ENCODE data around the gene AP2A2. TPM values are rescaled to one million over a fixed set of nuclear protein-coding genes. Genes with fewer than 3 reads are reported as not detected.

Gene AP2A2
- total RNA-seq, 1 experiment from 2014 or later, result 55.5 TPM

DNA sequence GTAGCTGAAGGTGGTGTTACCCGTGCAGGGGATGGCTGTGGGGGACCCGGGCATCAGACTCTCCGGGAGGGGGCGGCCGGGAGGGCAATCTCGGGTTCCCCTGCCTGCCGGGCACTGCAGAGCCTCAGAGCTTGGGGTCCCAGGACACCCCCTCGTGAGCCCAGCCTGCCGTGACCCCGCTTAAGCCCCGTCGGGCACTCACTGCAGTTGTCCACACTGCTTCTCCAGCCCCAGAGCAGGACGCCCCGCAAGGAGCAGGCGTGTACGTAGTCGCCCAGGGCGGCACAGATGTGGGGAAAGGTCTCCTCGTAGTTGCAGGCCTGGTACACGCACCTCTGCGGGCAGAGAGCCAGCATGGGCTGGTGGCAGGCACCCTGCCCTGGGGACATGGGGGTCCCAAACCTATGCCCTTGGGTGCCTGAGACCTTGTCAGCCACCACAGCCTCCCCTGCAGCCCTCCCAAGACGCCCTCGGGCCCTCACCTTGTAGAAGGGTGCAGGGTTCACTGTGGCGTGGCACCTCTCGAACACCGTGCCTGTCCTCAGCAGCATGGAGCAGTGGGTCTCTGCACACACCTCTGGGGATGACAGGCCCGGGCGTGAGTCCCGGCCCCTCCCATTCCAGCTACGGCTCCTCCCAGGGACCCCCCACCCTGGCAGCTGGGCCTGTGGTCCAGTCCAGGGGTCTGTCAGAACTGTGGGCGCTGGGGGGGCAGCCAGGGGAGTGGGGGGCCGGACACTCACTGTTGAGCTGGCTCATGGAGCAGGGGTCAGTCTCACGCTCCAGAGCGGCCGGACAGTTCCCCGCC lies 102.0 kb downstream of the AP2A2 start:
- H3K36me3 ChIP-seq (ENCODE audit: control insufficient read depth in 1 of 2, insufficient read depth in 2 of 2, low read length in 2 of 2), result no peaks in the 10 kb centered on the region
- ChIA-PET POLR2A (no interaction called here), RAD21 (ENCODE audit: low non-redundant PET in 1 of 2, low total read pairs in 2 of 2, uncharacterized antibody in 2 of 2, unreplicated experiment in 2 of 2) (no interaction called here), CTCF (no interaction called here)
- H3K4me1 ChIP-seq (ENCODE audit: control insufficient read depth in 1 of 2, insufficient read depth in 2 of 2, low read length in 2 of 2), result no peaks in the 10 kb centered on the region
- H3K79me2 ChIP-seq (ENCODE audit: insufficient read depth, low read length), result no peaks in the 10 kb centered on the region
- no peak for TF ChIP-seq CBX3 (IDR thresholded peaks at IDR 0.05; ENCODE audit: low read depth)
- TF ChIP-seq EZH2phosphoT487 (IDR thresholded peaks at IDR 0.05; ENCODE audit: borderline replicate concordance), result no peak
- no peak for TF ChIP-seq EGR1 (IDR thresholded peaks at IDR 0.05; ENCODE audit: low read depth)
- no peak for TF ChIP-seq SP1 (IDR thresholded peaks at IDR 0.05; ENCODE audit: low read depth)
- no peak for TF ChIP-seq YY1 (IDR thresholded peaks at IDR 0.05; ENCODE audit: extremely low read depth, insufficient replicate concordance, low read depth, low read length)
- TF ChIP-seq, protein P1, sequence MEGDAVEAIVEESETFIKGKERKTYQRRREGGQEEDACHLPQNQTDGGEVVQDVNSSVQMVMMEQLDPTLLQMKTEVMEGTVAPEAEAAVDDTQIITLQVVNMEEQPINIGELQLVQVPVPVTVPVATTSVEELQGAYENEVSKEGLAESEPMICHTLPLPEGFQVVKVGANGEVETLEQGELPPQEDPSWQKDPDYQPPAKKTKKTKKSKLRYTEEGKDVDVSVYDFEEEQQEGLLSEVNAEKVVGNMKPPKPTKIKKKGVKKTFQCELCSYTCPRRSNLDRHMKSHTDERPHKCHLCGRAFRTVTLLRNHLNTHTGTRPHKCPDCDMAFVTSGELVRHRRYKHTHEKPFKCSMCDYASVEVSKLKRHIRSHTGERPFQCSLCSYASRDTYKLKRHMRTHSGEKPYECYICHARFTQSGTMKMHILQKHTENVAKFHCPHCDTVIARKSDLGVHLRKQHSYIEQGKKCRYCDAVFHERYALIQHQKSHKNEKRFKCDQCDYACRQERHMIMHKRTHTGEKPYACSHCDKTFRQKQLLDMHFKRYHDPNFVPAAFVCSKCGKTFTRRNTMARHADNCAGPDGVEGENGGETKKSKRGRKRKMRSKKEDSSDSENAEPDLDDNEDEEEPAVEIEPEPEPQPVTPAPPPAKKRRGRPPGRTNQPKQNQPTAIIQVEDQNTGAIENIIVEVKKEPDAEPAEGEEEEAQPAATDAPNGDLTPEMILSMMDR (IDR thresholded peaks at IDR 0.05 in 2 of 3, conservative IDR thresholded peaks at IDR 0.05 in 1 of 3; ENCODE audit: borderline replicate concordance in 1 of 3, insufficient read depth in 1 of 3, low read depth in 2 of 3, low read length in 2 of 3), result no peak
- TF ChIP-seq JUND (IDR thresholded peaks at IDR 0.05), result no peak
- TF ChIP-seq POLR2AphosphoS5 (IDR thresholded peaks at IDR 0.05; ENCODE audit: low read depth, low read length), result no peak
- TF ChIP-seq, protein P2, sequence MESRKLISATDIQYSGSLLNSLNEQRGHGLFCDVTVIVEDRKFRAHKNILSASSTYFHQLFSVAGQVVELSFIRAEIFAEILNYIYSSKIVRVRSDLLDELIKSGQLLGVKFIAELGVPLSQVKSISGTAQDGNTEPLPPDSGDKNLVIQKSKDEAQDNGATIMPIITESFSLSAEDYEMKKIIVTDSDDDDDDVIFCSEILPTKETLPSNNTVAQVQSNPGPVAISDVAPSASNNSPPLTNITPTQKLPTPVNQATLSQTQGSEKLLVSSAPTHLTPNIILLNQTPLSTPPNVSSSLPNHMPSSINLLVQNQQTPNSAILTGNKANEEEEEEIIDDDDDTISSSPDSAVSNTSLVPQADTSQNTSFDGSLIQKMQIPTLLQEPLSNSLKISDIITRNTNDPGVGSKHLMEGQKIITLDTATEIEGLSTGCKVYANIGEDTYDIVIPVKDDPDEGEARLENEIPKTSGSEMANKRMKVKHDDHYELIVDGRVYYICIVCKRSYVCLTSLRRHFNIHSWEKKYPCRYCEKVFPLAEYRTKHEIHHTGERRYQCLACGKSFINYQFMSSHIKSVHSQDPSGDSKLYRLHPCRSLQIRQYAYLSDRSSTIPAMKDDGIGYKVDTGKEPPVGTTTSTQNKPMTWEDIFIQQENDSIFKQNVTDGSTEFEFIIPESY (IDR thresholded peaks at IDR 0.05; ENCODE audit: extremely low read depth, insufficient replicate concordance, low read length), result no peak
- no peak for TF ChIP-seq SRF (IDR thresholded peaks at IDR 0.05; ENCODE audit: low read depth)
- no peak for TF ChIP-seq ELF1 (IDR thresholded peaks at IDR 0.05; ENCODE audit: borderline replicate concordance, low read depth)
- TF ChIP-seq, protein P3, sequence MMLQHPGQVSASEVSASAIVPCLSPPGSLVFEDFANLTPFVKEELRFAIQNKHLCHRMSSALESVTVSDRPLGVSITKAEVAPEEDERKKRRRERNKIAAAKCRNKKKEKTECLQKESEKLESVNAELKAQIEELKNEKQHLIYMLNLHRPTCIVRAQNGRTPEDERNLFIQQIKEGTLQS (IDR thresholded peaks at IDR 0.05), result no peak
- TF ChIP-seq, protein P4, sequence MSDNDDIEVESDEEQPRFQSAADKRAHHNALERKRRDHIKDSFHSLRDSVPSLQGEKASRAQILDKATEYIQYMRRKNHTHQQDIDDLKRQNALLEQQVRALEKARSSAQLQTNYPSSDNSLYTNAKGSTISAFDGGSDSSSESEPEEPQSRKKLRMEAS (IDR thresholded peaks at IDR 0.05), result no peak
- TF ChIP-seq SIN3A (IDR thresholded peaks at IDR 0.05; ENCODE audit: low read depth), result no peak
- TF ChIP-seq EZH2 (IDR thresholded peaks at IDR 0.05), result no peak
- H3K9me2 ChIP-seq (ENCODE audit: insufficient read depth), result no peaks in the 10 kb centered on the region
- no peak overlapping the region for H3K4me2 ChIP-seq (ENCODE audit: low read length)
- no TSS peak for BruUV-seq (replicated peaks)
- no peak overlapping the region for H2AFZ ChIP-seq (ENCODE audit: low read depth, low read length, poor library complexity, severe bottlenecking)
- H3K27me3 ChIP-seq (ENCODE audit: insufficient read depth, low read length), result no peaks in the 10 kb centered on the region
- H3K9ac ChIP-seq (ENCODE audit: low read length), result no peak overlapping the region
- H3K4me3 ChIP-seq (replicated peaks in 1 of 2; ENCODE audit: low read depth in 1 of 2, low read length in 2 of 2), result no peak overlapping the region
- H3K9me3 ChIP-seq (ENCODE audit: control insufficient read depth in 1 of 2, insufficient read depth in 1 of 2, low read depth in 1 of 2, low read length in 2 of 2), result no peaks in the 10 kb centered on the region; a peak in 1 of 4 replicates
- DNase-seq (ENCODE audit: low read depth, low spot score) (no peak), ATAC-seq (no peak)
- no peaks in the 10 kb centered on the region for H4K20me1 ChIP-seq (ENCODE audit: insufficient read depth)
- no peak overlapping the region for H3K27ac ChIP-seq (ENCODE audit: low read depth, low read length)
- intact Hi-C loops (cut with micrococcal nuclease), result no loop called here
